SK-N-SH treated with all-trans-retinoic acid at 6 μM for 48 hours (cell line): ENCODE measurements around the gene SLC6A15.

Experiments
- ATAC-seq: fragments of 200-7000 bp; cut with Tn5 transposase; 3 replicates; pipeline ENCODE4 v1.9.1; 2020; ENCODE audit warnings: mild to moderate bottlenecking, moderate library complexity
- ARNTL ChIP-seq: fragments of 450-650 bp; formaldehyde crosslinking; IDR thresholded peaks from 2 replicates; pipeline ENCODE4 v1.5.0; 2020; ENCODE audit warnings: low read depth, mild to moderate bottlenecking, moderate library complexity, borderline replicate concordance
- ESRRG ChIP-seq: fragments of 250-450 bp; sonication (Bioruptor Pico); IDR thresholded peaks from 2 replicates; pipeline ENCODE4 v1.6.1; 2021; ENCODE audit warnings: mild to moderate bottlenecking
- ISL1 ChIP-seq: fragments of 250-450 bp; sonication (Bioruptor Pico); IDR thresholded peaks from 2 replicates; pipeline ENCODE4 v2.1.2; 2022; ENCODE audit warnings: mild to moderate bottlenecking, moderate library complexity
- OSR1 ChIP-seq: fragments of 250-450 bp; sonication (Bioruptor Pico); IDR thresholded peaks from 2 replicates; pipeline ENCODE4 v1.8.0; 2022; ENCODE audit warnings: moderate library complexity, mild to moderate bottlenecking, inconsistent platforms
- SNAI2 ChIP-seq: fragments of 250-450 bp; sonication (Bioruptor Pico); IDR thresholded peaks from 2 replicates; pipeline ENCODE4 v1.5.0; 2020; ENCODE audit warnings: mild to moderate bottlenecking, moderate library complexity
- ZFP3 ChIP-seq: fragments of 250-450 bp; sonication (Bioruptor Pico); IDR thresholded peaks from 2 replicates; pipeline ENCODE4 v1.5.0; 2020; ENCODE audit warnings: mild to moderate bottlenecking, moderate library complexity
- ZFP30 ChIP-seq: fragments of 450-650 bp; formaldehyde crosslinking; IDR thresholded peaks from 2 replicates; pipeline ENCODE4 v1.5.0; 2022; ENCODE audit warnings: mild to moderate bottlenecking, moderate library complexity
- ZNF565 ChIP-seq: fragments of 450-650 bp; formaldehyde crosslinking; conservative IDR thresholded peaks from 2 replicates; pipeline ENCODE4 v1.5.0; 2020; ENCODE audit warnings: low read depth, mild to moderate bottlenecking, moderate library complexity
- ZNF70 ChIP-seq: fragments of 450-650 bp; formaldehyde crosslinking; IDR thresholded peaks from 2 replicates; pipeline ENCODE4 v1.5.0; 2020; ENCODE audit warnings: mild to moderate bottlenecking, moderate library complexity
- TF ChIP-seq, protein P1 (sequence below): fragments of 250-450 bp; sonication (Bioruptor Pico); IDR thresholded peaks from 2 replicates; pipeline ENCODE4 v1.8.0; 2021; ENCODE audit warnings: low read depth, mild to moderate bottlenecking, moderate library complexity, borderline replicate concordance
- TF ChIP-seq, protein P2 (sequence below): fragments of 250-450 bp; sonication (Bioruptor Pico); IDR thresholded peaks from 2 replicates; pipeline ENCODE4 v1.5.1; 2021; ENCODE audit warnings: mild to moderate bottlenecking, moderate library complexity
- TF ChIP-seq, protein P3 (sequence below): fragments of 250-450 bp; sonication (Bioruptor Pico); IDR thresholded peaks from 2 replicates; pipeline ENCODE4 v1.5.0; 2020; ENCODE audit warnings: mild to moderate bottlenecking, moderate library complexity

Gene SLC6A15

DNA sequence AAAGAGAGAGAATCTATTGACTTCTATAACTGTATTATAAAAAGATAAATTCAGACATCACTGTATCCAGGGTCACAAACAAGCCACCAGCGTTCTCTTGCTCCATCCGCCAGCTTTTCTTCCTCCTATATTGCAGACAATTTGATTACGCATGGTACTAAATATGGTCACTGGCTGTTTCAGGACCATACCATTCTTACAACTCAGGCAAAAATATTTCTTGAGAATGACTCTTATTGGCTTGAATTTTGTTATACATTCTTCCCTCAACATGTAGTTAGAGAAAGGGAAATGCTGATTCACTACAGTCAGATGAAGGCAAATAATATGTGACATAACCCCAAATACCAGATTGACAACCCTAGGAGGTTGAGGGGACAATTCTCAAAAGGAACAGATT is 101.3 kb downstream of the SLC6A15 start:
- no peak for ATAC-seq
- TF ChIP-seq ESRRG (CRISPR knock-in tag) (no peak), ISL1 (CRISPR knock-in tag) (no peak), ZNF70 (CRISPR knock-in tag) (no peak), SNAI2 (CRISPR knock-in tag) (no peak), ZNF565 (CRISPR knock-in tag) (no peak)
- TF ChIP-seq, protein P1, sequence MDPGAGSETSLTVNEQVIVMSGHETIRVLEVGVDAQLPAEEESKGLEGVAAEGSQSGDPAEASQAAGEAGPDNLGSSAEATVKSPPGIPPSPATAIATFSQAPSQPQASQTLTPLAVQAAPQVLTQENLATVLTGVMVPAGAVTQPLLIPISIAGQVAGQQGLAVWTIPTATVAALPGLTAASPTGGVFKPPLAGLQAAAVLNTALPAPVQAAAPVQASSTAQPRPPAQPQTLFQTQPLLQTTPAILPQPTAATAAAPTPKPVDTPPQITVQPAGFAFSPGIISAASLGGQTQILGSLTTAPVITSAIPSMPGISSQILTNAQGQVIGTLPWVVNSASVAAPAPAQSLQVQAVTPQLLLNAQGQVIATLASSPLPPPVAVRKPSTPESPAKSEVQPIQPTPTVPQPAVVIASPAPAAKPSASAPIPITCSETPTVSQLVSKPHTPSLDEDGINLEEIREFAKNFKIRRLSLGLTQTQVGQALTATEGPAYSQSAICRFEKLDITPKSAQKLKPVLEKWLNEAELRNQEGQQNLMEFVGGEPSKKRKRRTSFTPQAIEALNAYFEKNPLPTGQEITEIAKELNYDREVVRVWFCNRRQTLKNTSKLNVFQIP (CRISPR knock-in tag) = no peak

DNA sequence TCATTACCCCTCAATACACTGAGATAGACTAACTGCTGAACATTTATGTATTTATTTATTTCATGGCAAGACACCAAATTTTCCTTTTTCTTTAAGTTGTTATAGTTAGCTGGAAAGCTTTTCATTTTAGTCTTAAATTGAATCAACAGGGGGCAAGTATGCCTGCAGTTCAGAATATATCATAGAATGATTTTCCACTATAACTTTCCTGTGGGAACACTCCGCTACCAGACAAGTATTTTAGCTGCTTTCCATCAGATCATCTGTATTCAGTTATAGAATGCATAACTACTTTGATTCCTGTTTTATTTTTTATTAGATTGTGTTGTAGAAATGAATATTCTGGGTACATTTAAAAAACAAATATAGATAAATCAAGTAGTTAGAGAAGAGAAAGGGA is 102.0 kb downstream of the SLC6A15 start:
- TF ChIP-seq, protein P1 (CRISPR knock-in tag) = no peak
- TF ChIP-seq ARNTL (CRISPR knock-in tag) = no peak
- TF ChIP-seq, protein P2, sequence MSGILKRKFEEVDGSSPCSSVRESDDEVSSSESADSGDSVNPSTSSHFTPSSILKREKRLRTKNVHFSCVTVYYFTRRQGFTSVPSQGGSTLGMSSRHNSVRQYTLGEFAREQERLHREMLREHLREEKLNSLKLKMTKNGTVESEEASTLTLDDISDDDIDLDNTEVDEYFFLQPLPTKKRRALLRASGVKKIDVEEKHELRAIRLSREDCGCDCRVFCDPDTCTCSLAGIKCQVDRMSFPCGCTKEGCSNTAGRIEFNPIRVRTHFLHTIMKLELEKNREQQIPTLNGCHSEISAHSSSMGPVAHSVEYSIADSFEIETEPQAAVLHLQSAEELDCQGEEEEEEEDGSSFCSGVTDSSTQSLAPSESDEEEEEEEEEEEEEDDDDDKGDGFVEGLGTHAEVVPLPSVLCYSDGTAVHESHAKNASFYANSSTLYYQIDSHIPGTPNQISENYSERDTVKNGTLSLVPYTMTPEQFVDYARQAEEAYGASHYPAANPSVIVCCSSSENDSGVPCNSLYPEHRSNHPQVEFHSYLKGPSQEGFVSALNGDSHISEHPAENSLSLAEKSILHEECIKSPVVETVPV = no peak
- TF ChIP-seq ZNF70 (CRISPR knock-in tag) = no peak
- TF ChIP-seq, protein P3, sequence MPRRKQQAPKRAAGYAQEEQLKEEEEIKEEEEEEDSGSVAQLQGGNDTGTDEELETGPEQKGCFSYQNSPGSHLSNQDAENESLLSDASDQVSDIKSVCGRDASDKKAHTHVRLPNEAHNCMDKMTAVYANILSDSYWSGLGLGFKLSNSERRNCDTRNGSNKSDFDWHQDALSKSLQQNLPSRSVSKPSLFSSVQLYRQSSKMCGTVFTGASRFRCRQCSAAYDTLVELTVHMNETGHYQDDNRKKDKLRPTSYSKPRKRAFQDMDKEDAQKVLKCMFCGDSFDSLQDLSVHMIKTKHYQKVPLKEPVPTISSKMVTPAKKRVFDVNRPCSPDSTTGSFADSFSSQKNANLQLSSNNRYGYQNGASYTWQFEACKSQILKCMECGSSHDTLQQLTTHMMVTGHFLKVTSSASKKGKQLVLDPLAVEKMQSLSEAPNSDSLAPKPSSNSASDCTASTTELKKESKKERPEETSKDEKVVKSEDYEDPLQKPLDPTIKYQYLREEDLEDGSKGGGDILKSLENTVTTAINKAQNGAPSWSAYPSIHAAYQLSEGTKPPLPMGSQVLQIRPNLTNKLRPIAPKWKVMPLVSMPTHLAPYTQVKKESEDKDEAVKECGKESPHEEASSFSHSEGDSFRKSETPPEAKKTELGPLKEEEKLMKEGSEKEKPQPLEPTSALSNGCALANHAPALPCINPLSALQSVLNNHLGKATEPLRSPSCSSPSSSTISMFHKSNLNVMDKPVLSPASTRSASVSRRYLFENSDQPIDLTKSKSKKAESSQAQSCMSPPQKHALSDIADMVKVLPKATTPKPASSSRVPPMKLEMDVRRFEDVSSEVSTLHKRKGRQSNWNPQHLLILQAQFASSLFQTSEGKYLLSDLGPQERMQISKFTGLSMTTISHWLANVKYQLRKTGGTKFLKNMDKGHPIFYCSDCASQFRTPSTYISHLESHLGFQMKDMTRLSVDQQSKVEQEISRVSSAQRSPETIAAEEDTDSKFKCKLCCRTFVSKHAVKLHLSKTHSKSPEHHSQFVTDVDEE (CRISPR knock-in tag) = no peak
- no peak for TF ChIP-seq ZFP30 (CRISPR knock-in tag)
- TF ChIP-seq OSR1 = no peak
- no peak for TF ChIP-seq ZFP3 (CRISPR knock-in tag)
- no peak for TF ChIP-seq ZNF565 (CRISPR knock-in tag)

More for the DNA sequence above, 102.0 kb downstream of the SLC6A15 start:
- no peak for ATAC-seq
